Astrocyte of the cerebellum (primary cell): ENCODE data around the gene GMPS.
"Not testable (repeated sequence)": the region's sequence is repeated elsewhere in the genome, so short reads cannot be mapped to it uniquely, and the experiment has no call there.

Experiments
- DNase-seq: peaks from one replicate; pipeline ENCODE4 v3.0.0-alpha.2; 2011; ENCODE audit warnings: low read depth
- H3K4me3 ChIP-seq: 2 replicates; pipeline ENCODE4 v1.5.1; 2011; ENCODE audit warnings: mild to moderate bottlenecking, low read depth, low read length, moderate library complexity
- in situ Hi-C: cut with HindIII; loops from 2 replicates; pipeline ENCODE4 v1.10.0; 2017; ENCODE audit warnings: low sequenced_read_pairs
- TF ChIP-seq, protein P1 (sequence below): IDR thresholded peaks from 2 replicates; pipeline ENCODE4 v1.5.1; 2012; ENCODE audit warnings: low read length, low read depth, moderate library complexity, mild to moderate bottlenecking; ENCODE audit errors: missing control alignments

The GMPS gene

DNA sequence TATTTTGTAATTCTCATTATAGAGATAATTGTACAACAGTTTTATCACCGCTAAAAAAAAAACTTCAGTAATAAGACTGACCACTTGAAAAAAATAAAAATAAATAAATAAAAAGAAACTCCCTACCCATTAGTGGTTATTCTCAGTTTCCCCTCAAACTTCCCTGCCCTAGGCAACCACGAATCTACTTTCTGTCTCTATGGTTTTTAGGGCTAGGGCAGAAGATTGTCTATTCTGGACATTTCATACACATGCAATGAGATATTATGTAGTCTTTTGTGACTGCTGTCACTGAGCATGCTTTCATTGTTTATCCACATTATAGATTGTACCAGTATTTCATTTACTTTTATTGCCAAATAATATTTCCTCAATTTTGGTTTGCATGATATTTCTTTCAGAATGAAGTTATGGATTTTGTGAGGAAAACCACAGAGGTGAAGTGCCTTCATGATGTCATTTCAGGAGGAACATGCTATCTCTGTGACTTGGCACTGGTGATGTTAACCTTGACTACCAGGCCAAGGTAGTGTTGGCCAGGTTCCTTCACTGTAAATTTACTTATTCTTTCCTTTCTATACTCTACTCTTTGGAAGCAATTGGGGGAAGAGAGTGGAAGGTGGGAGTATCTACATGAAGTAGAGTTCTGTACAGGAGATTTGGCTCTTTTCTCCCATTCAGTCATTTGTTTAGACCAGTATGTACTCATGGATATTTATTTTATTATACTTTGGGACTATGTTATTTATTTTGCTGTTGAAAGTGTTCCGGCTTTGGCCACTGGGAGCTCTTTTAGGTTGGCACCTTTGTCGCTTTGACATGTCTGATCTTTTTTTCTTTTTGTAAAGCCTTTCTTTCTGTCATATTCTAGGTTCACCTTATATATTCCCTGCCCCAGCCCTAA, 86.3 kb downstream of the GMPS start:
- in situ Hi-C loops, result no loop called here
- TF ChIP-seq, protein P1, sequence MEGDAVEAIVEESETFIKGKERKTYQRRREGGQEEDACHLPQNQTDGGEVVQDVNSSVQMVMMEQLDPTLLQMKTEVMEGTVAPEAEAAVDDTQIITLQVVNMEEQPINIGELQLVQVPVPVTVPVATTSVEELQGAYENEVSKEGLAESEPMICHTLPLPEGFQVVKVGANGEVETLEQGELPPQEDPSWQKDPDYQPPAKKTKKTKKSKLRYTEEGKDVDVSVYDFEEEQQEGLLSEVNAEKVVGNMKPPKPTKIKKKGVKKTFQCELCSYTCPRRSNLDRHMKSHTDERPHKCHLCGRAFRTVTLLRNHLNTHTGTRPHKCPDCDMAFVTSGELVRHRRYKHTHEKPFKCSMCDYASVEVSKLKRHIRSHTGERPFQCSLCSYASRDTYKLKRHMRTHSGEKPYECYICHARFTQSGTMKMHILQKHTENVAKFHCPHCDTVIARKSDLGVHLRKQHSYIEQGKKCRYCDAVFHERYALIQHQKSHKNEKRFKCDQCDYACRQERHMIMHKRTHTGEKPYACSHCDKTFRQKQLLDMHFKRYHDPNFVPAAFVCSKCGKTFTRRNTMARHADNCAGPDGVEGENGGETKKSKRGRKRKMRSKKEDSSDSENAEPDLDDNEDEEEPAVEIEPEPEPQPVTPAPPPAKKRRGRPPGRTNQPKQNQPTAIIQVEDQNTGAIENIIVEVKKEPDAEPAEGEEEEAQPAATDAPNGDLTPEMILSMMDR, result no peak
- DNase-seq, result no peak
- H3K4me3 ChIP-seq, result no peak overlapping the region

DNA sequence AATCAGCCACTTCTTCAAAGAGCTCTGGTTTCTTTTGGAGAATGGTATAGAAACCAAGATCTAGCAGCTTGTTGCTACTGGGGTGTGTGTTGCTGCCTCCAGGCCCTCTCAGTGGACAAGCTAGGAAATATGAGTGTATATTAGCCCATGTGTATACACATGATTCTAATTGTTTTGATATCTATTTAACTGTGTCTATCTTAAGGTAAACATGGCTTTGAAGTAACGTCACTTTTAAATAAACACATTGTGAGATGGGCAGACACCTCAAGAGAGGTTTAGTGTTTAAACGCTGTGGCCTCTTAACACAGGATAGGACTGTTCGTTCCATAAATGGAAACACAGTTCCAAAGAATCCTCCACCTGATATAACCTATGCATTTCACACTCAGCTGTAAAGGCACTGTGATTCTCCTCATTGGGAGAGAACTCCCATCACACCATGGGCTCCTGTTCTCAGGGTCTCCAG, 87.0 kb downstream of the GMPS start:
- in situ Hi-C loops, result no loop called here
- DNase-seq, result no peak
- no peak overlapping the region for H3K4me3 ChIP-seq
- TF ChIP-seq, protein P1, result no peak

DNA sequence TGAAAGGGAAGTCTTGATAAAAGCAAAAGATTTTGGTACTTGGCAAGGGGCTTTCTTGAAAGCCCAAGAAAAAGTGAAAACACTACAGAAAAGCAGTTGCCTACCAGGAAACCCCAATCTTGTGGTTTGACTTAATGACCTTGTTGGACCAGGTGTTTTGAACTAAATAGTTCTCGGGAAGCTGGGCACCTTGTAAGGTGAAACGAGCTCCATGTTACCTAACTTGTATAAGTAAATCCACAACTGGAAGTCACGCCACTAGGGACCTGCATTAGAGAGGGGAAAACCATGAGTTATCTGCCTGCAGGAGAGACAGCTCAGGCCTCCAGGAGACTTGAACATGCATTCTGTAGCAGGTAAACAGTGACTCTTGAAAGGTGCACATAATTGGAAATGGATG, 88.2 kb downstream of the GMPS start:
- no peak overlapping the region for H3K4me3 ChIP-seq
- in situ Hi-C loops, result no loop called here
- no peak for DNase-seq
- TF ChIP-seq, protein P1, result no peak

DNA sequence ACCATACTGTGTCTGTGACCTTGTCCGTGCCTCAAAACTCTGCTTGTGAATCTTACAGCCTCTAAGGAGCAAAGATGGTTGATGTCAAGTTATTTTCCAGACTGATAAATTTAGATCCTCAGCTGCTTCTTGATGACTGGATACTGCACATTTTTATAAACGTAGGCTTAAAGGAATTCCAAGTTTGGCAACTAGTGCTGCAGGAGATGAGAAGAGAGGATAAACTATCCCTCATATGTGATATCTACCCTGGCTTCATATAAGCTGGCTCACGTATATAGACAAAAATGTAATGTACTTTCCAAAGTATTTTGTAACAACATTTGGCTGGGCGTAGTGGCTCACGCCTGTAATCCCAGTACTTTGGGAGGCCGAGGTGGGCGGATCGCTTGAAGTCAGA, 89.6 kb downstream of the GMPS start:
- DNase-seq, result no peak
- in situ Hi-C loops, result no loop called here
- no peak overlapping the region for H3K4me3 ChIP-seq
- TF ChIP-seq, protein P1, result no peak

DNA sequence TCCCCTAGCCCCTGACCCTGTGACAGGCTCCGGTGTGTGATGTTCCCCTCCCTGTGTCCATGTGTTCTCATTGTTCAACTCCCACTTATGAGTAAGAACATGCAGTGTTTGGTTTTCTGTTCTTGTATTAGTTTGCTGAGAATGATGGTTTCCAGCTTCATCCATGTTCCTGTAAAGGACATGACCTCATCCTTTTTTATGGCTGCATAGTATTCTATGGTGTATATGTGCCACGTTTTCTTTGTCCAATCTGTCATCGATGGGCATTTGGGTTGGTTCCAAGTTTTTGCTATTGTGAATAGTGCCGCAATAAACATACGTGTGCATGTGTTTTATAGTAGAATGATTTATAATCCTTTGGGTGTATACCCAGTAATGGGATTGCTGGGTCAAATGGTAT, 90.6 kb downstream of the GMPS start:
- in situ Hi-C loops, H3K4me3 ChIP-seq, DNase-seq: not testable (repeated sequence)

DNA sequence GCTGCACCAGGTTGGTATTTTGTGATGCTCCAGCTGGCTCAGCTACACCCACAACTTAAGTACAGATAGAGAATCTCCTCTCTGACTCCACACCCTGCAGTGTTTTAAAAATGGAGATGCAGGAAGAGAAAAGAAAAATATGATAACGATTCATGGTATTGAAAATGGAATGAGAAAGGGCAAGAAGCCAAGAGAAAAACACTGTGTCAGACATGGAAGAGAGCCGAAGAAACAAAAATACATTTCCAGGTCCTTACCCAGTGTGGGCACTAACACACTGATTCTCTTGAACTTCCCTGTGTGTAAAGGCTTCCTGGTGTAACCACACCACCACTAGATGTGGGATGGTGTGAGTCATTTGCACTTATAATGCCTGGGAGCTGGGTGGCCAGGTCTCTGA, 93.1 kb downstream of the GMPS start:
- DNase-seq, result no peak
- TF ChIP-seq, protein P1, result no peak
- in situ Hi-C loops, result no loop called here
- H3K4me3 ChIP-seq, result no peak overlapping the region

DNA sequence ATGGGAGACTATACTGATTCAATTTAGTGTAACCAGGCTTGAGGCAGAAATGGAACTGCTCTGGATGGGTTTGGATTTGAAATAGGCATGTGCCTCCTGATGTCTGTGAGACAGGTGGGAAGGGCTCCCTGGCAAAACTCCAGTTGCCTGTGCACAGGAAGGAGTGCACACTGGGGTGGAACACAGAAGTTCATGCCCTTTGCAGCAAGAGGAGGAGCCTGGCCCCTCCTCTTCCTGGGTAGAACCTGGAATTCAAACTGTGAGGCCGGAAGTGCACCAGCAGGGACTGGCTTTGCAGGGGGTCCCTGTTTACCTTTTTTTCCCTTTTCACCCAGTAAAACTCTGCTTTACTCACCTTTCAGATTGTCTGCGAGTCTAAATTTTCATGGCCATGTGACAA, 99.9 kb downstream of the GMPS start:
- no peak overlapping the region for H3K4me3 ChIP-seq
- TF ChIP-seq, protein P1, result no peak
- DNase-seq, result no peak
- in situ Hi-C loops, result no loop called here
